GM18870 (cell line): ENCODE results near the gene AHNAK.
"Not testable (repeated sequence)": the region's sequence is repeated elsewhere in the genome, so short reads cannot be mapped to it uniquely, and the experiment has no call there.

Source experiments
- ATAC-seq: cut with Tn5 transposase; IDR thresholded peaks from one replicate; pipeline ENCODE4 v1.9.1; 2021; ENCODE audit warnings: moderate library complexity; ENCODE audit not compliant: unreplicated experiment

Gene AHNAK

GRCh38 chr11:62546244-62546928, at the start of gene AHNAK:
Gene AHNAK, minus strand, starts transcription at chr11:62546806. Its CDS starts 10,708 bp downstream, at chr11:62536098.
- ATAC-seq: no peak

GRCh38 chr11:62595124-62595523, 48.5 kb upstream of the AHNAK start:
- no peak for ATAC-seq

DNA sequence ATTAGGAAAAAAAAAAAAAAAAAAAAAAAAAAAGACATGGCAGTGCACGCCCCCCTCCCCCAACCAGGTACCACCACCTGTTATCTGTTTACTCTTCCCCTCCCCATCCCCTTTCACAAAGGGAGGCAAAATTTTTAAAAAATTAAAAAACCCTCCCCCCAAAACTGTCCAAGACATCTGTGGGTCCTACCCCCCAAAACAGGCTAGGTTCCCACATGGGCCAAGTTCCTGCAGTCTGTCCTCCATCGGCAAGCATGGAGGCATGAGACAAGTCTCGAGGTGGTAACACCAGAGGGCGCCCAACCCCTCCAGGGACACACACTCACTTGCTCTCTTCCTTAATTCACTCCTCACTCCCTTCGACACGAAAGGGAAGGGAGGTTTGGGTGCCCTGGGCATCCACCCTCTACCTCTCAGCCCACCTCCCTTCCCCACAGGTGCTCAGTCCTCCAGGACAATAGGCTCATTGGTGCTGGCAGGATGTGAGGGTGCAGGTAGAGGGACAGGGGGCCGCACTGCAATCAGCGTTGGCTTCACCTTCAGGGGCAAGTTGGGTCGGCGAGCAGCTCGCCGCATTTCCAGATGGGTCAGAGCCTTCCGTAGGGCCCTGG, 46.9 kb upstream of the AHNAK start:
- no peak for ATAC-seq

GRCh38 chr11:62592989-62593421, 46.4 kb upstream of the AHNAK start:
- no peak for ATAC-seq

GRCh38 chr11:62592146-62592815, 45.7 kb upstream of the AHNAK start:
- no peak for ATAC-seq

DNA sequence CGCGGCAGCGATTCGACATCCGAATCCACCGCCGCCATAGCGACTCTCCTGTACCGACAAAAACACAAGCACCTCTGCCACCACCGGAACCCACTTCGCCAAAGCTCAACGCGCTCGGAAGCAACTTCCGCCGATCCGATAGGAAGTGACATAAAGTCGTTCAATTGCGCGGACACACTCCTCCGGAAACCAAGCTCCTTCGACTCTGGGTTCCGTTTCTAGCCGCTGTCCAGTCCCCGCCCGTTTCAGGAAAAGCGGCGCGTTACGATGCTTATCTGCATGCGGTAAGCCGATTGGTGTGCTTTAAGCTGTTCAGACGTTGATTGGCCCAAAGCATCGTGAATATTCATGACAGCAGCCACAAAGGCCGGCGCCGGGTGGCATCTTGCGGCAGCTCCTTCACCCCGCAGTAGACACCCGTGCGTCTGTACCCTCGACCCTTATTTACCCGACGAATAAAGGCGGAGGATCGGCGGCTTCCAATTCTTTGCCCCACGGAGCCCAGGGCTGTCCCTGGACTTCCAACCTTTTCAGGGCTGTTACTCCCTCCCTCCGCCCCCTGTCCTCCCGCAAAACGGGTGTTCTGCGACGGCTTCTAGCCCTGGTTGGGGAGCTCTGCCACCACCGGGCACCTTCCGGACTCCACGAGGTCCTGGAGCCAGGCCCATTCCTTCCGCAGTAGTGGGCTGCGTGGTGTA, 45.0 kb upstream of the AHNAK start, which contains the start of gene TUT1:
TUT1 (minus strand) TSS at position 76 of the 698 bp plus-strand sequence; CDS start at position 38, 38 bp downstream.
- ATAC-seq: peak; percentile 88

GRCh38 chr11:62588966-62589637, 42.5 kb upstream of the AHNAK start:
- no peak for ATAC-seq

- not testable (repeated sequence) for ATAC-seq
These were observed 38.8 kb upstream of the AHNAK start for GRCh38 chr11:62585356-62585755.

DNA sequence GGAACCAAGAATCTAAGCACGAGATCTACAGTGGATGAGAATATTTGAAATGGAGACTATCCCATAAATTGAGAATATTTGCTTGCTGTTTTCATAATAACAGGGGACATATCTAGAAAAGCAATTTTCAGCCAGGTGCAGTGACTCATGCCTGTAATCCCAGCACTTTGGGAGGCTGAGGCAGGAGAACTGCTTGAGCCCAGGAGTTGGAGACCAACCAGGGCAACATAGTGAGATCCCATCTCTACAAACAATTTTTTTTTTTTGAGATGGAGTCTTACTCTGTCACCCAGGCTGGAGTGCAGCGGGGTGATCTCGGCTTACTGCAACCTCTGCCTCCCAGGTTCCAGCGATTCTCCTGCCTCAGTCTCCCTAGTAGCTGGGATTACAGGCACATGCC, 35.1 kb upstream of the AHNAK start:
- ATAC-seq: not testable (repeated sequence)

GRCh38 chr11:62580959-62581715, 34.5 kb upstream of the AHNAK start:
- ATAC-seq: no peak

DNA sequence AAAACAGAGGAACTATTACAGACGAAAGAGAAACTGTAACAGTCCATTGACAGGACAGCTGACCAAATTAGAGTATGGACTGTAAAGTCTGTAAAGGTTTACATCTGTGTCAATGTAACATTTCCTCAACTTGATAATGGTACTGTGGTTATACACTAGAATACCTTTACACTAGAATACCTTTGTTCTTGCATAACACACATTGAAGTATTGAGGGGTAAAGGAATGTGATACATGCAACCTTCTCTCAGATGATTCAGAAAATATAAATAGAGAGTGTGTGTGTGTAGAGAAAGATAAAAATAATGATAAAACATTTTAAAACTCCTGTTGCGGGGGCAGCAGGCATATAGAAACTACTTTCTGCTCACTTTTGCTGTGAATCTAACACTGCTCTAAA, 32.6 kb upstream of the AHNAK start:
- no peak for ATAC-seq

GRCh38 chr11:62578541-62578940, 31.9 kb upstream of the AHNAK start:
- no peak for ATAC-seq

GRCh38 chr11:62577046-62577714, 30.6 kb upstream of the AHNAK start:
- ATAC-seq: no peak

- ATAC-seq: no peak
These were observed 29.2 kb upstream of the AHNAK start for GRCh38 chr11:62575837-62576236.

- no peak for ATAC-seq
These were observed 28.6 kb upstream of the AHNAK start for GRCh38 chr11:62575156-62575555.

DNA sequence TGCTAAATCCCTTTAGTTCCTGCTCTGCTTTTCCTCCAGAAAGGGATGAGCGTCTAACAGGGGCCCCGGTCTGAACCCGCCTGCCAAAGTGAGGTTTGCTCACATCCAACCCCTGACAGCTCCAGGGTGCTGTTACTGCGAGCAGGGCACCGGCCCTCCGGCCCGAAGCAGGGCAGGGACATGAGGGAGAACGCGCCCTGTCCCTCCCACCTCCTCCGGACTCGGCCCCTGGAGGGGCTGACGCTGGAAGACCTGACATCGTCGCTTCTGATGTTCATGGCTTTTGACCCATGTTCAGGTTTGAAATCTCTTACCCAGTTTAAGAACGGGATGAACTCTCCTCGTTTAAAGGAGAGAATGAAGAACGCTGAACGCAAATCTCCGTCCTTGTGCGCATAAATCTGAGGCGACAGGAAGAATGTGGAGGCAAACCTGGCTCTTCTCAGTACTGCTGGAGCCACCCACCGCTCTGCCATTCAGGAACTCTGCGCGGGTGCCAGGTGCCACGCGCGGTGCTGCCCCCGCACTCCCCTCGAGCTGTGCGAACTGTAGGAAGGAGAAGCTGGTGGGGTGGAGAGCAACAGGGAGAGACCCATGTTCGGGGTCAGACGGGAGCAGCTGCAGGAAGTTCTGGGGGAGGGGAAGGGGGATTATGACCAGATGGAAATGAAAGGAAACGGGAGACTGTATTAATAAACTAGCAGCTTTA, 27.9 kb upstream of the AHNAK start:
- no peak for ATAC-seq

- peak; percentile 90 for ATAC-seq
These were observed 27.2 kb upstream of the AHNAK start, which contains the start of gene EEF1G for GRCh38 chr11:62573592-62574362. Gene EEF1G, minus strand, starts transcription at chr11:62573891. Its CDS starts 49 bp downstream, at chr11:62573842.

GRCh38 chr11:62573006-62573591, 26.5 kb upstream of the AHNAK start:
- no peak for ATAC-seq
